OCI-LY1 (cell line): ENCODE data around the gene PDZRN3.

ENCODE experiments used
- CTCF ChIP-seq: fragments of 200-600 bp; sonication (generic), shearing (Covaris generic); IDR thresholded peaks from 2 replicates; pipeline ENCODE4 v1.5.1; 2017; ENCODE audit warnings: mild to moderate bottlenecking, antibody characterized with exemption, low read length, moderate library complexity, mixed read lengths
- EZH2 ChIP-seq: fragments of 200-600 bp; sonication (generic), shearing (Covaris generic); IDR thresholded peaks from 2 replicates; pipeline ENCODE4 v1.8.0; 2017; ENCODE audit warnings: borderline replicate concordance, mixed run types, mild to moderate bottlenecking, antibody characterized with exemption, low read length, moderate library complexity, mixed read lengths

- no peak for TF ChIP-seq CTCF
- no peak for TF ChIP-seq EZH2
Measured at GRCh38 chr3:73448761-73449301, 175.9 kb downstream of the PDZRN3 start.
